PFSK-1 (cell line): Measurements from ENCODE around the gene DIPK1C.

Source experiments
- FOXP2 ChIP-seq: optimal IDR thresholded peaks from 2 replicates; pipeline ENCODE3; 2011; ENCODE audit warnings: borderline replicate concordance, control low read depth, inconsistent platforms; ENCODE audit not compliant: insufficient read depth; ENCODE audit errors: extremely low read length, extremely low read depth
- POLR2AphosphoS5 ChIP-seq: IDR thresholded peaks from 2 replicates; pipeline ENCODE4 v1.6.1; 2012; ENCODE audit warnings: low read depth, mild to moderate bottlenecking, control low read depth, low read length, moderate library complexity
- REST ChIP-seq, 2 experiments: IDR thresholded peaks; 2 replicates each; pipeline versions ENCODE4 v1.6.1 to v1.8.0; 2011 to 2012; ENCODE audit warnings: low read depth in 2 of 2, low read length in 2 of 2, control low read depth in 1 of 2, inconsistent platforms in 1 of 2, mild to moderate bottlenecking in 1 of 2, moderate library complexity in 1 of 2; ENCODE audit not compliant: insufficient read depth in 1 of 2
- SIN3A ChIP-seq: IDR thresholded peaks from 2 replicates; pipeline ENCODE4 v1.6.1; 2012; ENCODE audit warnings: mild to moderate bottlenecking, low read length, moderate library complexity, borderline replicate concordance; ENCODE audit not compliant: insufficient read depth
- TAF1 ChIP-seq: IDR thresholded peaks from 2 replicates; pipeline ENCODE4 v1.6.1; 2012; ENCODE audit warnings: low read length, control low read depth, borderline replicate concordance; ENCODE audit not compliant: insufficient read depth

Gene DIPK1C

GRCh38 chr18:74434466-74434865 lies 22.6 kb downstream of the DIPK1C start:
- no peak for TF ChIP-seq SIN3A

- TF ChIP-seq POLR2AphosphoS5 (no peak), FOXP2 (no peak), TAF1 (no peak), SIN3A (no peak)
Observed at GRCh38 chr18:74430806-74431571, 26.1 kb downstream of the DIPK1C start.

- TF ChIP-seq REST (IDR thresholded peaks at IDR 0.05; ENCODE audit: insufficient read depth in 1 of 2, low read depth in 2 of 2, low read length in 2 of 2), result no peak
- no peak for TF ChIP-seq POLR2AphosphoS5
- no peak for TF ChIP-seq FOXP2
- no peak for TF ChIP-seq TAF1
- TF ChIP-seq SIN3A, result no peak
Observed at GRCh38 chr18:74430231-74430630, 26.9 kb downstream of the DIPK1C start.

GRCh38 chr18:74429096-74429495 lies 28.0 kb downstream of the DIPK1C start:
- no peak for TF ChIP-seq REST (IDR thresholded peaks at IDR 0.05; ENCODE audit: insufficient read depth in 1 of 2, low read depth in 2 of 2, low read length in 2 of 2)
- TF ChIP-seq POLR2AphosphoS5, result no peak
- TF ChIP-seq SIN3A, result no peak
- no peak for TF ChIP-seq TAF1
- no peak for TF ChIP-seq FOXP2

- no peak for TF ChIP-seq REST (IDR thresholded peaks at IDR 0.05; ENCODE audit: insufficient read depth in 1 of 2, low read depth in 2 of 2, low read length in 2 of 2)
- no peak for TF ChIP-seq TAF1
- no peak for TF ChIP-seq POLR2AphosphoS5
- TF ChIP-seq FOXP2, result no peak
- no peak for TF ChIP-seq SIN3A
Observed at GRCh38 chr18:74427442-74428112, 29.5 kb downstream of the DIPK1C start.

GRCh38 chr18:74425876-74426275 lies 31.2 kb downstream of the DIPK1C start:
- no peak for TF ChIP-seq SIN3A
- TF ChIP-seq POLR2AphosphoS5, result no peak
- no peak for TF ChIP-seq TAF1
- no peak for TF ChIP-seq REST (IDR thresholded peaks at IDR 0.05; ENCODE audit: insufficient read depth in 1 of 2, low read depth in 2 of 2, low read length in 2 of 2)
- no peak for TF ChIP-seq FOXP2
